ENCODE data around the gene AP1G1.
"Not testable (repeated sequence)": the region's sequence is repeated elsewhere in the genome, so short reads cannot be mapped to it uniquely, and the experiment has no call there.

AP1G1 gene

DNA sequence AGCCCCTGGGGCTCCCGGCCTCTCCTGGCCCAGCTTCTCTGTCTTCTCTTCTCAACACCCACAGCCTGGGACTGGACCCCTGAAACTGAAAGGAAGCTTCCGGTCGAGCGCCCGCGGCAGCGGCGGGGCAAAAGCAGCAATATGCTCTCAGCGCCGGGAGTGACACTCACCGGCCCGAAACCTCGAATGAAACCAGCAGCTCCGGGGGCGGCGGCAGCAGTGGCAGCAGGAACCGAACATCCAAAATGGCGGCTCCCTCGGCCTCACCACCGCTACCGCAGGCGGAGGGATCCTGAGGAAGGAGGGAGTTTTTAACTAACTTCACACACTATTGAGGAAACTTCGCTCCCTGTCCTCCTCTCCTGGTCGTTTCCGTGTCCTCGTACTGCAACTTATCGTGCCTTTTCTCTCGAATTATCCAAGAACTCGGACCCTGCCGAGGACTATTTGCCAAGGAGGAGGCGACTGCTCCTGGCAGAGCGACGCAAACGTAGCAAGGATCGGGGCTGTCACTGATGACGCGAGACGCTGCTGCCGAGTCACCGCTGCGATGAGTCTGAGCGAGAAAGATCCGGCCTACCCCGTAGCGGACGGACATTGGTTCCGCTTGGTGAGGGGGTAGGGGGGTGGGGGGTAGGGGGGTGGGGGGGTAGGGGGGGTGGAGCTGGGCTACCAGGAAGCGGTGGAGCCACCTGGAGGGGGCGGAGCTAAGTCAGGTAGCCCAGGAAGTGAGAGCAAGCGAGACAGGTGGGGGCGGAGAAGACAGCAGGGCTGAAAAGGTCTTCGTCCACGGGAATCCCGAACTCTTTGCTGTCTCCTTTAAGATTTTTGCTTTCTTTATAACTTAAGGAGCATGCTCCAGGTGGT lies at the start of gene AP1G1:
TSS of gene AP1G1 (minus strand) at position 242 of the 867 bp plus-strand sequence. CDS start 19,355 bp downstream, outside the sequence.
- DNase-seq (ENCODE audit: low read depth in 2 of 2), result peak; percentile 69 to 85

GRCh38 chr16:71855937-71856662 lies 47.5 kb upstream of the AP1G1 start:
- DNase-seq (ENCODE audit: low read depth in 2 of 2), result no peak

DNA sequence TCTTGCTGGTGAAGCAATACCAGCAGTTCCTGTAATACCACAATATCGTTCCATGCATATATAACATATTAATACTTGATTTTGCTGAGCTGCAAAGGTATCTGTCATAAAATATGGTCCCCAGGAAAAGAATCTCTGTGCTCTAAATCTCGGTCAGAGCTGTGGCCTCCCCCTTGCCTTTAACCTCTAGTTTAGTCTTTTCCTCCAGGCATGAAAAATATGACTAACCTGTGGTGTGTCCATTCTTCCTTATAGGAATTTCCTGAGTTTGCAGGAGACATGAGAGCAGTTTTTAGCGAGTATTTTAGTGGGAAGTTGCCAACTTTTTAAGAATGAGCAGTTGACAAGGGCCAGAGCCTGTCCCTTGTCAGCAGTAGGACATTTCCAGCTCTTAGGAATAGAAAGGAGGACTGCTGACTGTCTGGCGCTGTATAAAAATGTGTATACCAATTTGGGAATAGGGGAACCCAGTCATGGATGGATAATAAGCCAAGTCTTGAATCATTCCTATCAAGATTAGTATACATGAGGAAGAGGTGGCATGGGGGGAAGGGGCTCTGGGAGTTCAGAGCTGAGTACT lies 45.8 kb upstream of the AP1G1 start:
- no peak for DNase-seq (ENCODE audit: low read depth in 2 of 2)

DNA sequence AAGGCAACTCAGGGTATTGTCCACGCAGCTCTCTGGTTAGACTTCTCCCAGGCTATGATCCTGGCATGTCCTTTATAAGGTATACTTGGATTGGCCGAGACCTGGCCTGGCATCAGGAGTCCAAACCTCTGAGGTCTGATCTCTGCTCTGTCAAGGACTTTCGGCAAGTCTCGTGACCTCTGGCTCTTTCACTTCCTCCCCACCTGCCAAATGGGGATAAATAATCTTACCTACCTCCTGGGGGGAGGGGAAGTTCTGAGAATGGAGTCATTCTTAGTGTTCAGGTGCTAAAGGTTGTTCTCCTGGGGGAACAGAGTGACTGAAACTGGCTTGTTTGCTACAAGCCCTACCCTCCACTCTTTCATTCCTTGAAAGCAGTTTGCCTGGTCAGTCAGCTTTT lies 44.8 kb upstream of the AP1G1 start:
- no peak for DNase-seq (ENCODE audit: low read depth in 2 of 2)

DNA sequence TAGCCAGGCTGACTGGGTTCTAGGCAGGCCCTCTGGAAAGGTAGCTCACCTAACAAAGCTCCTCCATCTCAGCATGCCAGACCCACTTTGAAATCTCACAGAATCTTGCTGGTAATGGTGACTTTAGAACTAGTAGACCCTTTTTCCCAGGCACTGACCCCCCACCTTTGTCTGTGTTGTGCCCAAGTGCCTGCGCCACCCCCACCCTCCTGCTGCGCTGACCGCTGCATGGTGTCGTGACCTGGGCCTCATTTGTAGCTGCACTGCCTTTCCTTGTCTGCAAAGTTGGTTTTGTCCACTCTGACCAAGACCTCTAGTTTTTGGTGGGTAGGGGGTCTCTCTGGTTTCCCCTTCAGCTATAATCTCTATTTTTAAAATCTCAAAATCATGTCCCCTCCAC lies 43.9 kb upstream of the AP1G1 start:
- no peak for DNase-seq (ENCODE audit: low read depth in 2 of 2)

DNA sequence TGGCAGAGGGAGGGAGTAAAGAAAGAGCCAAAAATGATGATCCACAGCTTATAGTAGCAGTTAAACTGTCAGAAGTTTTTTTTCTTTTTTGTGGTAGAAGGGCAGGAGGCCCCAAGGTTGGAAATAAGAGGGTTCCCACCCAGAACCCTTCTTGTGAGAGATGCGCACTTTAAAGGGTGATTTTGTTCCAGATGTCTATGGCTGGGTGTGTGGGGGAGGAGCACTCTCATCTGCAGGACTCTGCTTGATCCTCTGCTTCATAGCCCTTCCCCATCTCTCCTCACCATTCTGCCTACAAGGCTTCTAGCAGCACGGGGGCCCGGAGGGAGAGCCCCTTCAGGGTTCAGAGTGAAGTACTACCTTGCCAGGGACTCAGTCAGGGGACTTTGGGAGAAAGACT lies 43.5 kb upstream of the AP1G1 start:
- DNase-seq (ENCODE audit: low read depth in 2 of 2), result no peak

DNA sequence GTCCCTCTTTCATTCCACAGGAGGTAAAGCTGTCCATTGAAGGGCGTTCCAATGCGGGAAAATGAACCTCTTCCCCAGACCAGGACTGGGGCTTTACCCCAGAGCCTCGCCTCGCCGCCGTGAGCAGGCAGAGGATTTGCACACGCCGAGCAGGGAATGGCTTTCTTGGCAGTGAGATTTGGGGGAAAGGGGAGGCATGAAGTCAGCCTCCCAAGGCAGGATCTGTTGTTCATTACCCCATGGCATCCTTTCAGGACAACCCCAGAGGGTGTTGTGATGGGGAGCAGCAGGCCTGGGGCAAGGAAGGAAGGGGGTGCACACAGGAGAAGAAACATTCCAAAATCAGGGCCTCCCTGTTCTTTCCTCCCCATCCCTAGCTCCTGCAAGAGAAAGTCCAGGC lies 43.1 kb upstream of the AP1G1 start:
- no peak for DNase-seq (ENCODE audit: low read depth in 2 of 2)

GRCh38 chr16:71848622-71849021 lies 40.0 kb upstream of the AP1G1 start:
- DNase-seq (ENCODE audit: low read depth in 2 of 2), result no peak

- no peak for DNase-seq (ENCODE audit: low read depth in 2 of 2)
These were observed 38.5 kb upstream of the AP1G1 start for GRCh38 chr16:71847096-71847495.

- no peak for DNase-seq (ENCODE audit: low read depth in 2 of 2)
These were observed 37.8 kb upstream of the AP1G1 start for GRCh38 chr16:71846431-71846830.

GRCh38 chr16:71845639-71846430 lies 37.2 kb upstream of the AP1G1 start, which contains the start of gene ATXN1L:
ATXN1L (plus strand) TSS chr16:71845976; CDS start chr16:71849741, 3,765 bp downstream.
- peak; percentile 81 to 89 for DNase-seq (ENCODE audit: low read depth in 2 of 2)

- DNase-seq (ENCODE audit: low read depth in 2 of 2), result no peak
These were observed 34.9 kb upstream of the AP1G1 start for GRCh38 chr16:71843572-71843971.

DNA sequence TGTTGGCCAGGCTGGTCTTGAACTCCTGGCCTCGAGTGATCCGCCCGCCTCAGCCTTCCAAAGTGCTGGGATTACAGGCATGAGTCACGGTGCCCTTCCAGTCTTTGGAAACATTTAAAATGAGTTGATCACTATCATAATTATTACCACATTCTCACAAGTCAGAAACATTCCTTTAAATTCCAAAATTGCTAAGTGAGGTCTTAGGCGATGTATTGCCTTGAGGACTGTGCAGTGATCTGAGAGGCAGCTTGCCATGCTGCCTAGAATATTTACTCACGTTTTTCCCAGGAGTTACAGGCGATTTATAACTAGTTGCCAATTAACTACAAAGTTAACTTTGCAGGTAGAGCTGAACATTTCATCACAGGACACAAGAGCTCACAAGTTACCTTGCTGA lies 31.4 kb upstream of the AP1G1 start:
- DNase-seq (ENCODE audit: low read depth in 2 of 2), result no peak

DNA sequence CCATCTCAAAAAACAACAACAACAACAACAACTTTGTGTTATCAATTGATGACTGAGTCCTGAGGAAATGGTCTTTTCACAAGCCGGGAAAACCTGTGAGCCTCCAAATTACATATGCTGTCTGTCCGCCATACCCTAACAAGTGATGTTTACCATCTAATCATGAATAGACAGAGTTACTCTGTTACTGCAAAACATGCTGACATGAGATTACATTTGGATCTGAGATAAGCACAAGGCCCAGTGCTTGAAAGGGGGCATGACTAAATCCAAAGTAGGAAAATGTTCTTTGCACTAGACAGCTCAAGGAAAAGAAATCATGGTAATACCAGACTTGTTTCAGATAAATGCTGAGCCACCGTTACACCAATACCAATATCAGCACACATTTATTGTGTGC lies 28.5 kb upstream of the AP1G1 start:
- DNase-seq (ENCODE audit: low read depth in 2 of 2), result no peak

DNA sequence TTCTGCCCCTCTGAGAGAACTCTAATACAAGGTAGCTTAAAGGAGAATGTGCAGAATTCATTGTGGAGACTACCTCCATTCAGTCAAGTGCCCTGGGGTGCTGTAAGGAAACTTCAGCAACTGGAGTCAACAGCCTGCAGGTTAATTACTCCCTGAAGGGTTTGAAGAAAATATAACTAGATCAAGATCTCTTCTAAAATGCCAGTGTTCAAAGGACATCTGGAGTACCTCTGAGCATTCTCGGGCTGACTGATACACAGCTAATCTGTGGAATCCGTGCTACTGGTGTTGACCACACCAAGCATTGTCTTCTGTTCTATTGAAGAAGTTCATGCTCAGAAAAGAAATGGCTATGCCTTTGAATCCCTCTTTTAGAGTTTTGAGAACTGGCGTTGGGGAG lies 25.7 kb upstream of the AP1G1 start:
- no peak for DNase-seq (ENCODE audit: low read depth in 2 of 2)

GRCh38 chr16:71832112-71832511 lies 23.5 kb upstream of the AP1G1 start:
- not testable (repeated sequence) for DNase-seq (ENCODE audit: low read depth in 2 of 2)

GRCh38 chr16:71831698-71832097 lies 23.1 kb upstream of the AP1G1 start:
- DNase-seq (ENCODE audit: low read depth in 2 of 2), result not testable (repeated sequence)

DNA sequence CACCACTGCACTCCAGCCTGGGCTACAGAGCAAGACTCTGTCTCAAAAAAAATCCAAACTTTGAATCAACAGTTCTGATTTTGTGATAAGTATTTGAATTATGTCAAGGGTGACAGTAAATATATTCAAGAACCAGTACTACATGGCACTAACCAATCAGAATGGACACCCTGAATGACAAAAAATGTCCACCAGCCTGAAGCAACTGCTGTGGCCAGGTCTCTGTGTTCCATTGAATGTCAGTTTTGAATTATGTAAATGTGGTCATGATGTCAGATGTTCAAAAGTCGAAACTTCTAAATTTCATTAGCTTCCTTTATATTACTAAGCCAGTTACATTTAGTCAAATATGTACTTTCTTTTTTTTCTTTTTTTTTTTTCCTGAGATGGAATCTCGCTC lies 21.7 kb upstream of the AP1G1 start:
- DNase-seq (ENCODE audit: low read depth in 2 of 2), result no peak

GRCh38 chr16:71826533-71827017 lies 17.9 kb upstream of the AP1G1 start:
- no peak for DNase-seq (ENCODE audit: low read depth in 2 of 2)

DNA sequence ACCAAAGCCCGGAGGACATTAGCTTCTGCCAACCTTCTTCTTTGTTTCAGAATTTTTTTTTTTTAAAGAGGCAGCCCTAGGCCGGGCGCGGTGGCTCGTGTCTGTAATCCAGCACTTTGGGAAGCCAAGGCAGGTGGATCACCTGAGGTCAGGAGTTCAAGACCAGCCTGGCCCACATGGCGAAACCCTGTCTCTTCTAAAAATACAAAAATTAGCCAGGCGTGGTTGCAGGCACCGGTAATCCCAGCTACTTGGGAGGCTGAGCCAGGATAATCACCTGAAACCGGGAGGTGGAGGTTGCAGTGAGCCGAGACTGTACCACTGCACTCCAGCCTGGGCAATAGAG lies 8.5 kb upstream of the AP1G1 start:
- not testable (repeated sequence) for DNase-seq (ENCODE audit: low read depth in 2 of 2)

GRCh38 chr16:71811261-71811803 lies 2.7 kb upstream of the AP1G1 start:
- DNase-seq (ENCODE audit: low read depth in 2 of 2), result no peak
